ENCODE results near the gene OR4K17.
A peak's percentile ranks its signal among the peaks of the same experiment; 100 is the strongest.
"Not testable (repeated sequence)": the region's sequence is repeated elsewhere in the genome, so short reads cannot be mapped to it uniquely, and the experiment has no call there.

OR4K17 gene
- long read RNA-seq, result 0 reads

- H3K27ac ChIP-seq (replicated peaks), result no peak within 1 kb of the TSS
Measured at GRCh38 chr14:20110438-20110837, at the start of gene OR4K17. TSS of gene OR4K17 (plus strand) at chr14:20110739. CDS start at chr14:20117500, 6,761 bp downstream.

GRCh38 chr14:20092050-20092449 is 18.5 kb upstream of the OR4K17 start:
- no peak for DNase-seq (ENCODE audit: low read depth in 1 of 2, low spot score in 1 of 2)
- Histone ChIP-seq H3K27ac (replicated peaks) (no peak overlapping the region), H3K4me3 (replicated peaks; ENCODE audit: insufficient read depth, low read length) (no peak overlapping the region), H3K27me3 (ENCODE audit: insufficient read depth, poor library complexity, severe bottlenecking) (peaks cover 1% of the 10 kb centered on the region)
- TF ChIP-seq SPI1 (IDR thresholded peaks at IDR 0.05; ENCODE audit: borderline replicate concordance, low read depth) (no peak), REST (IDR thresholded peaks at IDR 0.05; ENCODE audit: insufficient replicate concordance, low read depth) (no peak), GABPA (IDR thresholded peaks at IDR 0.05; ENCODE audit: low read depth) (no peak), POLR2AphosphoS5 (IDR thresholded peaks at IDR 0.05; ENCODE audit: low read depth) (no peak), CTCF (IDR thresholded peaks at IDR 0.05; ENCODE audit: insufficient read depth, low read length) (no peak)

More at GRCh38 chr14:20110438-20110837, at the start of gene OR4K17:
- H3K4me3 ChIP-seq (replicated peaks; ENCODE audit: insufficient read depth, low read length), result no peak within 1 kb of the TSS
- H3K27me3 ChIP-seq (ENCODE audit: insufficient read depth, poor library complexity, severe bottlenecking), result peaks cover 12% of the 10 kb centered on the region
- no peak for TF ChIP-seq REST (IDR thresholded peaks at IDR 0.05; ENCODE audit: insufficient replicate concordance, low read depth)
- no peak for DNase-seq (ENCODE audit: low read depth in 1 of 2, low spot score in 1 of 2)

- DNase-seq (ENCODE audit: low read depth in 1 of 2, low spot score in 1 of 2), result peak; percentile 6 to 51
- peak; percentile 85 for TF ChIP-seq SPI1 (IDR thresholded peaks at IDR 0.05; ENCODE audit: borderline replicate concordance, low read depth)
- no peak for TF ChIP-seq GABPA (IDR thresholded peaks at IDR 0.05; ENCODE audit: low read depth)
- no peak for TF ChIP-seq POLR2AphosphoS5 (IDR thresholded peaks at IDR 0.05; ENCODE audit: low read depth)
- TF ChIP-seq CTCF (IDR thresholded peaks at IDR 0.05; ENCODE audit: insufficient read depth, low read length), result no peak
- TF ChIP-seq REST (IDR thresholded peaks at IDR 0.05; ENCODE audit: insufficient replicate concordance, low read depth), result no peak
- Histone ChIP-seq H3K27me3 (ENCODE audit: insufficient read depth, poor library complexity, severe bottlenecking) (peaks cover 3% of the 10 kb centered on the region), H3K4me3 (replicated peaks; ENCODE audit: insufficient read depth, low read length) (no peak overlapping the region), H3K27ac (replicated peaks) (no peak overlapping the region)
Measured at GRCh38 chr14:20093442-20093841, 17.1 kb upstream of the OR4K17 start.

- not testable (repeated sequence) for H3K27ac ChIP-seq (replicated peaks); H3K27me3 ChIP-seq (ENCODE audit: insufficient read depth, poor library complexity, severe bottlenecking); H3K4me3 ChIP-seq (replicated peaks; ENCODE audit: insufficient read depth, low read length); DNase-seq (ENCODE audit: low read depth in 1 of 2, low spot score in 1 of 2)
Measured at GRCh38 chr14:20098926-20099770, 11.4 kb upstream of the OR4K17 start.
